Liver (tissue), 9 donors: ENCODE measurements around the gene PNKP. TPM values are rescaled to one million over a fixed set of nuclear protein-coding genes. Genes with fewer than 3 reads are reported as not detected.

ENCODE experiments used
- DNase-seq: peaks from one replicate; pipeline ENCODE4 v3.0.0-alpha.2; 2017; ENCODE audit warnings: low spot score
- H3K27ac ChIP-seq, 2 donors: one replicate each; pipeline ENCODE4 v1.7.0; 2013; ENCODE audit warnings: inconsistent platforms in 2 of 2, low read length in 2 of 2, control low read depth in 1 of 2, low read depth in 1 of 2, mild to moderate bottlenecking in 1 of 2
- H3K27me3 ChIP-seq, 4 donors: one replicate each; pipeline versions ENCODE4 v1.6.1 to v1.7.0; 2013; ENCODE audit warnings: low read length in 3 of 4, inconsistent platforms in 1 of 4, mild to moderate bottlenecking in 1 of 4, moderate library complexity in 1 of 4; ENCODE audit not compliant: control insufficient read depth in 4 of 4, insufficient read depth in 4 of 4
- H3K36me3 ChIP-seq, 4 donors: one replicate each; pipeline versions ENCODE4 v1.6.1 to v1.7.0; 2013; ENCODE audit warnings: low read length in 3 of 4, mild to moderate bottlenecking in 3 of 4, low read depth in 1 of 4, moderate library complexity in 1 of 4; ENCODE audit not compliant: control insufficient read depth in 4 of 4, insufficient read depth in 3 of 4
- H3K4me1 ChIP-seq, 4 donors: one replicate each; pipeline versions ENCODE4 v1.6.1 to v1.7.0; 2013; ENCODE audit warnings: low read length in 3 of 4, mild to moderate bottlenecking in 3 of 4, moderate library complexity in 1 of 4; ENCODE audit not compliant: control insufficient read depth in 4 of 4, insufficient read depth in 4 of 4
- H3K4me3 ChIP-seq, 3 donors: one replicate each; pipeline versions ENCODE4 v1.6.1 to v1.7.0; 2013; ENCODE audit warnings: low read length in 3 of 3, control low read depth in 1 of 3, low read depth in 1 of 3, mild to moderate bottlenecking in 1 of 3
- H3K9ac ChIP-seq, 2 donors: one replicate each; pipeline ENCODE4 v1.7.0; 2013; ENCODE audit warnings: low read length in 2 of 2, mild to moderate bottlenecking in 2 of 2, moderate library complexity in 2 of 2, control low read depth in 1 of 2, low read depth in 1 of 2
- H3K9me3 ChIP-seq, 4 donors: one replicate each; pipeline versions ENCODE4 v1.6.1 to v1.7.0; 2013; ENCODE audit warnings: low read length in 3 of 4; ENCODE audit not compliant: control insufficient read depth in 4 of 4
- FOXA1 ChIP-seq: IDR thresholded peaks from 2 replicates; pipeline ENCODE4 v1.6.1; 2016; ENCODE audit warnings: antibody characterized with exemption
- GABPA ChIP-seq, 2 donors: IDR thresholded peaks in 1 of 2; conservative IDR thresholded peaks in 1 of 2; 2 replicates each; pipeline ENCODE4 v1.6.1; 2016; ENCODE audit warnings: antibody characterized with exemption in 2 of 2, mild to moderate bottlenecking in 1 of 2, moderate library complexity in 1 of 2
- HNF4G ChIP-seq: IDR thresholded peaks from 2 replicates; pipeline ENCODE4 v1.6.1; 2016; ENCODE audit warnings: antibody characterized with exemption
- NR2F2 ChIP-seq: IDR thresholded peaks from 2 replicates; pipeline ENCODE4 v1.6.1; 2016; ENCODE audit warnings: antibody characterized with exemption
- RXRA ChIP-seq, 2 donors: IDR thresholded peaks; 2 replicates each; pipeline ENCODE4 v1.6.1; 2017 to 2018; ENCODE audit warnings: antibody characterized with exemption in 2 of 2, mild to moderate bottlenecking in 1 of 2
- SP1 ChIP-seq: IDR thresholded peaks from 2 replicates; pipeline ENCODE4 v1.6.1; 2018; ENCODE audit warnings: antibody characterized with exemption, mild to moderate bottlenecking
- TAF1 ChIP-seq: conservative IDR thresholded peaks from 2 replicates; pipeline ENCODE4 v1.6.1; 2016; ENCODE audit warnings: antibody characterized with exemption, mild to moderate bottlenecking
- YY1 ChIP-seq: IDR thresholded peaks from 2 replicates; pipeline ENCODE4 v1.6.1; 2016; ENCODE audit warnings: antibody characterized with exemption, mild to moderate bottlenecking
- WGBS: extraction: QIAGEN DNeasy Blood & Tissue Kit; methylation state at CpG from one replicate; pipeline ENCODE4 v1.1.7; 2013; 5-methylcytosine and 5-hydroxymethylcytosine counted together
- polyA plus RNA-seq, 2 donors: library from polyadenylated mRNA; stranded (reverse) in 1 of 2; unstranded in 1 of 2; fragments of 200-250 nt in 1 of 2; fragments of >200 nt in 1 of 2; fragmentation: Nextera tagmentation in 1 of 2; extraction: Ambion mirVana in 1 of 2; gene quantifications; one replicate each; pipeline versions ENCODE4 v1.2.1 to v1.2.3, GENCODE V29; 2013 to 2015
- total RNA-seq, 2 donors: library from RNA; depleted of rRNA; stranded (reverse); fragments of >200 nt; gene quantifications; one replicate each; pipeline ENCODE4 v1.2.3, GENCODE V29; 2014
- TF ChIP-seq, protein P1 (sequence below): IDR thresholded peaks from 2 replicates; pipeline ENCODE4 v1.6.1; 2016; ENCODE audit warnings: antibody characterized with exemption
- TF ChIP-seq, protein P2 (sequence below): IDR thresholded peaks from 2 replicates; pipeline ENCODE4 v1.6.1; 2016; ENCODE audit warnings: antibody characterized with exemption
- TF ChIP-seq, protein P3 (sequence below): IDR thresholded peaks from 2 replicates; pipeline ENCODE4 v1.6.1; 2016; ENCODE audit warnings: antibody characterized with exemption, mild to moderate bottlenecking
- donor health status: healthy.
- donor health status: healthy.
- donor health status: healthy.
- donor health status: healthy.
- donor health status: healthy.

PNKP gene
- total and polyA plus RNA-seq, 4 donors = 17.3 to 30.9 (median 19.8) TPM

DNA sequence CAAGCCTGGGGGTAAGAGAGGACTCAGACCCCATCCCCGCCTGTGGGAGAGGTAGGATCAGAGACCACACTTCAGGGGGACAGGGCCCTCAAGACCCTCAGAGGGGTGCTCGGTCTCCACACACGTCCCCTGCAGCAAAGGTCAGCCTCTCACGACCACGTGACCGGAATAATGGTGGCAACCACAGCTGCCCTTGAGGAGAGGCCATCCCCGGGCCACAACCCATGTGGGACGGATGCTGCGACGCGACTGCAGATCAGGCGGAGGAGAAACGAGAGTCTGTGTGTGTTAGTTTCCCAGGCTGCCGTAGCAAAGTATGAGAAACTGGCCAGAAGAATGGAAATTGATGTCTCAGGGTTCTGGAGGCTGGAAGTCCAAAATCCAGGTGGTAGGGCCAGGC is 40.3 kb downstream of the PNKP start:
- H3K36me3 ChIP-seq = peaks cover 0 to 33% (median 8%) of the 10 kb centered on the region in 4 donors

DNA sequence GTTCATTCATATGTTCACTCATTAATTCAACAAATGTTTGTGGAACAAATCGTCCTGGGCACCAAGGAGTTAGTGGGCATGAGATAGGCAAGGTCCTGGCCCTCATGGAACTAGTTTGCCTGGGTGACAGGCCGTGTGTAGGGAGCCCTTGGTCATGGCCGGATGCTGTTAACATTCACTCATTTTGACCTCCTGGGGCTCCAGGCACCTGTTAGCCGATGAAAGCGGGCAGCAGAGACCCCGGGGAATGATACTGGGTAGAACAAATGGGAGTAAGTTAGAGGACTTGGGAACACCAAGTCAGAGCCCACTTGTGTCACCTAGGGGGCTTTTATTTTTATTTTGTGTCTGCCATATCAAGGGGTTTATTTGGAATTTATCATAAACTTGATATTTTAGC is 42.7 kb downstream of the PNKP start:
- no peaks in the 10 kb centered on the region for H3K4me1 ChIP-seq

More for the DNA sequence above, 40.3 kb downstream of the PNKP start:
- Histone ChIP-seq H3K9me3 (no peaks in the 10 kb centered on the region), H3K4me3 (no peak overlapping the region), H3K9ac (no peak overlapping the region), H3K27ac (no peak overlapping the region), H3K4me1 (no peaks in the 10 kb centered on the region), H3K27me3 (no peaks in the 10 kb centered on the region)
- no peak for TF ChIP-seq NR2F2
- no peak for TF ChIP-seq SP1
- TF ChIP-seq YY1 = no peak
- no peak for TF ChIP-seq GABPA (IDR thresholded peaks at IDR 0.05 in 1 of 2, conservative IDR thresholded peaks at IDR 0.05 in 1 of 2)
- no peak for TF ChIP-seq TAF1
- TF ChIP-seq, protein P1, sequence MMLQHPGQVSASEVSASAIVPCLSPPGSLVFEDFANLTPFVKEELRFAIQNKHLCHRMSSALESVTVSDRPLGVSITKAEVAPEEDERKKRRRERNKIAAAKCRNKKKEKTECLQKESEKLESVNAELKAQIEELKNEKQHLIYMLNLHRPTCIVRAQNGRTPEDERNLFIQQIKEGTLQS = no peak
- no peak for TF ChIP-seq HNF4G
- no peak for DNase-seq
- WGBS = 95% methylated on average over 14 of the region's 14 CpGs

More for the DNA sequence above, 42.7 kb downstream of the PNKP start:
- H3K36me3 ChIP-seq = peaks cover 0 to 21% (median 6%) of the 10 kb centered on the region in 4 donors
- WGBS = 97% methylated on average over 6 of the region's 6 CpGs
- H3K27ac ChIP-seq = no peak overlapping the region
- no peaks in the 10 kb centered on the region for H3K27me3 ChIP-seq
- no peak overlapping the region for H3K9ac ChIP-seq
- no peak overlapping the region for H3K4me3 ChIP-seq
- DNase-seq = no peak
- TF ChIP-seq GABPA (IDR thresholded peaks at IDR 0.05 in 1 of 2, conservative IDR thresholded peaks at IDR 0.05 in 1 of 2) (no peak), RXRA (IDR thresholded peaks at IDR 0.05) (no peak), TAF1 (no peak), HNF4G (no peak), FOXA1 (no peak)
- TF ChIP-seq, protein P1 = no peak
- TF ChIP-seq, protein P2, sequence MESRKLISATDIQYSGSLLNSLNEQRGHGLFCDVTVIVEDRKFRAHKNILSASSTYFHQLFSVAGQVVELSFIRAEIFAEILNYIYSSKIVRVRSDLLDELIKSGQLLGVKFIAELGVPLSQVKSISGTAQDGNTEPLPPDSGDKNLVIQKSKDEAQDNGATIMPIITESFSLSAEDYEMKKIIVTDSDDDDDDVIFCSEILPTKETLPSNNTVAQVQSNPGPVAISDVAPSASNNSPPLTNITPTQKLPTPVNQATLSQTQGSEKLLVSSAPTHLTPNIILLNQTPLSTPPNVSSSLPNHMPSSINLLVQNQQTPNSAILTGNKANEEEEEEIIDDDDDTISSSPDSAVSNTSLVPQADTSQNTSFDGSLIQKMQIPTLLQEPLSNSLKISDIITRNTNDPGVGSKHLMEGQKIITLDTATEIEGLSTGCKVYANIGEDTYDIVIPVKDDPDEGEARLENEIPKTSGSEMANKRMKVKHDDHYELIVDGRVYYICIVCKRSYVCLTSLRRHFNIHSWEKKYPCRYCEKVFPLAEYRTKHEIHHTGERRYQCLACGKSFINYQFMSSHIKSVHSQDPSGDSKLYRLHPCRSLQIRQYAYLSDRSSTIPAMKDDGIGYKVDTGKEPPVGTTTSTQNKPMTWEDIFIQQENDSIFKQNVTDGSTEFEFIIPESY = no peak
- TF ChIP-seq, protein P3, sequence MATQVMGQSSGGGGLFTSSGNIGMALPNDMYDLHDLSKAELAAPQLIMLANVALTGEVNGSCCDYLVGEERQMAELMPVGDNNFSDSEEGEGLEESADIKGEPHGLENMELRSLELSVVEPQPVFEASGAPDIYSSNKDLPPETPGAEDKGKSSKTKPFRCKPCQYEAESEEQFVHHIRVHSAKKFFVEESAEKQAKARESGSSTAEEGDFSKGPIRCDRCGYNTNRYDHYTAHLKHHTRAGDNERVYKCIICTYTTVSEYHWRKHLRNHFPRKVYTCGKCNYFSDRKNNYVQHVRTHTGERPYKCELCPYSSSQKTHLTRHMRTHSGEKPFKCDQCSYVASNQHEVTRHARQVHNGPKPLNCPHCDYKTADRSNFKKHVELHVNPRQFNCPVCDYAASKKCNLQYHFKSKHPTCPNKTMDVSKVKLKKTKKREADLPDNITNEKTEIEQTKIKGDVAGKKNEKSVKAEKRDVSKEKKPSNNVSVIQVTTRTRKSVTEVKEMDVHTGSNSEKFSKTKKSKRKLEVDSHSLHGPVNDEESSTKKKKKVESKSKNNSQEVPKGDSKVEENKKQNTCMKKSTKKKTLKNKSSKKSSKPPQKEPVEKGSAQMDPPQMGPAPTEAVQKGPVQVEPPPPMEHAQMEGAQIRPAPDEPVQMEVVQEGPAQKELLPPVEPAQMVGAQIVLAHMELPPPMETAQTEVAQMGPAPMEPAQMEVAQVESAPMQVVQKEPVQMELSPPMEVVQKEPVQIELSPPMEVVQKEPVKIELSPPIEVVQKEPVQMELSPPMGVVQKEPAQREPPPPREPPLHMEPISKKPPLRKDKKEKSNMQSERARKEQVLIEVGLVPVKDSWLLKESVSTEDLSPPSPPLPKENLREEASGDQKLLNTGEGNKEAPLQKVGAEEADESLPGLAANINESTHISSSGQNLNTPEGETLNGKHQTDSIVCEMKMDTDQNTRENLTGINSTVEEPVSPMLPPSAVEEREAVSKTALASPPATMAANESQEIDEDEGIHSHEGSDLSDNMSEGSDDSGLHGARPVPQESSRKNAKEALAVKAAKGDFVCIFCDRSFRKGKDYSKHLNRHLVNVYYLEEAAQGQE = no peak
- no peaks in the 10 kb centered on the region for H3K9me3 ChIP-seq
